GM18951 (cell line): ENCODE results near the gene C1orf21.
"Not testable (repeated sequence)": the region's sequence is repeated elsewhere in the genome, so short reads cannot be mapped to it uniquely, and the experiment has no call there.

Experiments
- POLR2A ChIP-seq: IDR thresholded peaks from 4 replicates; pipeline ENCODE4 v1.6.1; 2011; ENCODE audit warnings: mild to moderate bottlenecking; ENCODE audit not compliant: insufficient read length, insufficient read depth; ENCODE audit errors: extremely low read depth
- in situ Hi-C: fragments of 300-500 bp; cut with MboI; formaldehyde crosslinking; loops from one replicate; pipeline ENCODE4 v1.12.0; 2022; ENCODE audit warnings: low sequenced_read_pairs, mixed read lengths, inconsistent platforms; ENCODE audit not compliant: unreplicated experiment

Gene C1orf21

GRCh38 chr1:184598403-184599193 lies 211.8 kb downstream of the C1orf21 start:
- in situ Hi-C loops = no loop called here
- TF ChIP-seq POLR2A = no peak

GRCh38 chr1:184604152-184604900 lies 217.5 kb downstream of the C1orf21 start:
- no peak for TF ChIP-seq POLR2A
- in situ Hi-C loops = no loop called here

- in situ Hi-C loops = no loop called here
- TF ChIP-seq POLR2A = no peak
Observed at GRCh38 chr1:184605941-184606340, 219.1 kb downstream of the C1orf21 start.

- TF ChIP-seq POLR2A = no peak
- in situ Hi-C loops = no loop called here
Observed at GRCh38 chr1:184606786-184607185, 220.0 kb downstream of the C1orf21 start.

GRCh38 chr1:184608581-184608980 lies 221.8 kb downstream of the C1orf21 start:
- in situ Hi-C loops = no loop called here
- no peak for TF ChIP-seq POLR2A

GRCh38 chr1:184608990-184609389 lies 222.2 kb downstream of the C1orf21 start:
- in situ Hi-C loops = no loop called here
- no peak for TF ChIP-seq POLR2A

GRCh38 chr1:184610876-184611595 lies 224.2 kb downstream of the C1orf21 start:
- in situ Hi-C loops = no loop called here
- no peak for TF ChIP-seq POLR2A

GRCh38 chr1:184612229-184612628 lies 225.4 kb downstream of the C1orf21 start:
- in situ Hi-C loops = not testable (repeated sequence)

GRCh38 chr1:184614667-184615066 lies 227.8 kb downstream of the C1orf21 start:
- no peak for TF ChIP-seq POLR2A
- in situ Hi-C loops = no loop called here

GRCh38 chr1:184615301-184615700 lies 228.5 kb downstream of the C1orf21 start:
- no peak for TF ChIP-seq POLR2A
- in situ Hi-C loops = no loop called here

GRCh38 chr1:184616504-184616903 lies 229.7 kb downstream of the C1orf21 start:
- in situ Hi-C loops = no loop called here
- TF ChIP-seq POLR2A = no peak

GRCh38 chr1:184617433-184618029 lies 230.7 kb downstream of the C1orf21 start:
- in situ Hi-C loops = no loop called here
- TF ChIP-seq POLR2A = no peak

GRCh38 chr1:184618851-184619250 lies 232.0 kb downstream of the C1orf21 start:
- no peak for TF ChIP-seq POLR2A
- in situ Hi-C loops = no loop called here

GRCh38 chr1:184620469-184620868 lies 233.6 kb downstream of the C1orf21 start:
- no peak for TF ChIP-seq POLR2A
- in situ Hi-C loops = no loop called here
